ENCODE results near the gene ZFAND6.

- TF ChIP-seq POLR2A (IDR thresholded peaks at IDR 0.05) = no peak
- TF ChIP-seq CTCF (IDR thresholded peaks at IDR 0.05) = no peak
These were observed 38.7 kb upstream of the ZFAND6 start for GRCh38 chr15:80020731-80021130.

All from thyroid gland (tissue), 4 donors.